Tibial nerve (tissue), 4 donors: ENCODE results near the gene VSX2.

Experiments used
- EP300 ChIP-seq, 2 donors: sonication (generic); formaldehyde crosslinking; IDR thresholded peaks; one replicate each; pipeline ENCODE4 v1.6.1; 2017; ENCODE audit warnings: antibody characterized with exemption in 2 of 2, mild to moderate bottlenecking in 1 of 2
- TF ChIP-seq, protein P1 (sequence below), 5 experiments: fragments of 200-600 bp in 3 of 5; fragments of 450-650 bp in 2 of 5; sonication (generic) in 3 of 5; IDR thresholded peaks; one replicate each; pipeline ENCODE4 v1.5.1; 2016 to 2019; ENCODE audit warnings: antibody characterized with exemption in 5 of 5, mild to moderate bottlenecking in 3 of 5, moderate library complexity in 2 of 5

DNA sequence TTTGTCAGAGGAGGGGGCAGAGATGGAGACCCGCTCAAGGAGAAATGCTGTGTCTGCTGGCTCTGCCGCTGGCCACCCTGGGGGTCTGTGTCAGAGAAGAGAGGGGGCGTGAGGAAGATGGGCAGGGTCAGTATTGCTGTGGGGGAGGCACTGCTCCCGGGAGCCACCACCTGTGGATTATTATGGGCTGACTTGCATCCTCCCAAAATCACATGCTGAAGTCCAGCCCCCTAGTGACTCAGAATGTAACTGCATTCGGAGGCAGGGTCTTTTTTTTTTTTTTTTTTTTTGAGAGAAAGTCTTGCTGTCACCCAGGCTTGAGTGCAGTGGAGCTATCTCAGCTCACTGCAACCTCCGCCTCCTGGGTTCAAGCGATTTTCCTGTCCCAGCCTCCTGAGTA, 51.2 kb downstream of the VSX2 start:
- TF ChIP-seq EP300 (IDR thresholded peaks at IDR 0.05), result no peak
- TF ChIP-seq, protein P1, sequence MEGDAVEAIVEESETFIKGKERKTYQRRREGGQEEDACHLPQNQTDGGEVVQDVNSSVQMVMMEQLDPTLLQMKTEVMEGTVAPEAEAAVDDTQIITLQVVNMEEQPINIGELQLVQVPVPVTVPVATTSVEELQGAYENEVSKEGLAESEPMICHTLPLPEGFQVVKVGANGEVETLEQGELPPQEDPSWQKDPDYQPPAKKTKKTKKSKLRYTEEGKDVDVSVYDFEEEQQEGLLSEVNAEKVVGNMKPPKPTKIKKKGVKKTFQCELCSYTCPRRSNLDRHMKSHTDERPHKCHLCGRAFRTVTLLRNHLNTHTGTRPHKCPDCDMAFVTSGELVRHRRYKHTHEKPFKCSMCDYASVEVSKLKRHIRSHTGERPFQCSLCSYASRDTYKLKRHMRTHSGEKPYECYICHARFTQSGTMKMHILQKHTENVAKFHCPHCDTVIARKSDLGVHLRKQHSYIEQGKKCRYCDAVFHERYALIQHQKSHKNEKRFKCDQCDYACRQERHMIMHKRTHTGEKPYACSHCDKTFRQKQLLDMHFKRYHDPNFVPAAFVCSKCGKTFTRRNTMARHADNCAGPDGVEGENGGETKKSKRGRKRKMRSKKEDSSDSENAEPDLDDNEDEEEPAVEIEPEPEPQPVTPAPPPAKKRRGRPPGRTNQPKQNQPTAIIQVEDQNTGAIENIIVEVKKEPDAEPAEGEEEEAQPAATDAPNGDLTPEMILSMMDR (IDR thresholded peaks at IDR 0.05), result peak in 3 of 5 experiments; percentile 9 to 24 (median 14)
